ENCODE results near the gene RAB11FIP4. TPM values are rescaled to one million over a fixed set of nuclear protein-coding genes. Genes with fewer than 3 reads are reported as not detected.
"Not testable (repeated sequence)": the region's sequence is repeated elsewhere in the genome, so short reads cannot be mapped to it uniquely, and the experiment has no call there.

RAB11FIP4 gene
- total and polyA plus RNA-seq, 8 donors, result 4.7 to 121 (median 11.7) TPM

- no peaks in the 10 kb centered on the region for H3K9me3 ChIP-seq
- H3K4me3 ChIP-seq, result no peak overlapping the region
- H3K4me1 ChIP-seq, result peaks cover 0 to 11% (median 0%) of the 10 kb centered on the region in 4 donors
- peaks cover 0 to 48% (median 36%) of the 10 kb centered on the region in 4 donors for H3K36me3 ChIP-seq
- intact Hi-C loops (cut with DNase I; ENCODE audit: low total_unique reads), result no loop called here
- no peak for DNase-seq
- H3K27ac ChIP-seq, result no peak overlapping the region
- TF ChIP-seq EP300 (IDR thresholded peaks at IDR 0.05) (no peak), POLR2A (IDR thresholded peaks at IDR 0.05) (no peak), CTCF (IDR thresholded peaks at IDR 0.05) (no peak), POLR2AphosphoS5 (IDR thresholded peaks at IDR 0.05) (no peak)
- 89 to 95% (median 94%) methylated on average over 2 of the region's 2 CpGs for WGBS, 5 donors
- H3K27me3 ChIP-seq, result no peaks in the 10 kb centered on the region
Observed at GRCh38 chr17:31374503-31374902, 17.0 kb upstream of the RAB11FIP4 start.

GRCh38 chr17:31378638-31379037 lies 12.8 kb upstream of the RAB11FIP4 start:
- intact Hi-C loops (cut with DNase I; ENCODE audit: low total_unique reads), result no loop called here
- H3K4me1 ChIP-seq, result peaks cover 0 to 1% (median 0%) of the 10 kb centered on the region in 4 donors
- TF ChIP-seq POLR2A (IDR thresholded peaks at IDR 0.05), result no peak
- no peak for TF ChIP-seq EP300 (IDR thresholded peaks at IDR 0.05)
- no peak for TF ChIP-seq CTCF (IDR thresholded peaks at IDR 0.05)
- TF ChIP-seq POLR2AphosphoS5 (IDR thresholded peaks at IDR 0.05), result no peak

GRCh38 chr17:31379597-31380205 lies 11.8 kb upstream of the RAB11FIP4 start:
- intact Hi-C loops (cut with DNase I; ENCODE audit: low total_unique reads), result no loop called here
- H3K4me1 ChIP-seq, result no peaks in the 10 kb centered on the region
- WGBS, 5 donors, result 94 to 100% (median 99%) methylated on average over 1 of the region's 1 CpG

More at GRCh38 chr17:31378638-31379037, 12.8 kb upstream of the RAB11FIP4 start:
- no peaks in the 10 kb centered on the region for H3K9me3 ChIP-seq
- H3K4me3 ChIP-seq, result no peak overlapping the region
- H3K27ac ChIP-seq, result no peak overlapping the region
- no peaks in the 10 kb centered on the region for H3K27me3 ChIP-seq
- H3K36me3 ChIP-seq, result peaks cover 5 to 50% (median 39%) of the 10 kb centered on the region in 4 donors
- no peak for DNase-seq

GRCh38 chr17:31381165-31381668 lies 10.3 kb upstream of the RAB11FIP4 start:
- DNase-seq, result no peak
- intact Hi-C loops (cut with DNase I; ENCODE audit: low total_unique reads), result no loop called here
- H3K36me3 ChIP-seq, result peaks cover 5 to 39% (median 22%) of the 10 kb centered on the region in 4 donors
- H3K4me1 ChIP-seq, result no peaks in the 10 kb centered on the region
- H3K4me3 ChIP-seq, result no peak overlapping the region
- no peaks in the 10 kb centered on the region for H3K27me3 ChIP-seq
- H3K9me3 ChIP-seq, result no peaks in the 10 kb centered on the region
- TF ChIP-seq CTCF (IDR thresholded peaks at IDR 0.05), result no peak
- TF ChIP-seq EP300 (IDR thresholded peaks at IDR 0.05), result no peak
- no peak for TF ChIP-seq POLR2AphosphoS5 (IDR thresholded peaks at IDR 0.05)
- no peak for TF ChIP-seq POLR2A (IDR thresholded peaks at IDR 0.05)
- no peak overlapping the region for H3K27ac ChIP-seq

More at GRCh38 chr17:31379597-31380205, 11.8 kb upstream of the RAB11FIP4 start:
- Histone ChIP-seq H3K36me3 (peaks cover 5 to 40% (median 28%) of the 10 kb centered on the region in 4 donors), H3K27me3 (no peaks in the 10 kb centered on the region), H3K9me3 (no peaks in the 10 kb centered on the region), H3K4me3 (no peak overlapping the region), H3K27ac (no peak overlapping the region)
- no peak for DNase-seq
- TF ChIP-seq POLR2A (IDR thresholded peaks at IDR 0.05), result no peak
- TF ChIP-seq CTCF (IDR thresholded peaks at IDR 0.05), result no peak
- no peak for TF ChIP-seq EP300 (IDR thresholded peaks at IDR 0.05)
- no peak for TF ChIP-seq POLR2AphosphoS5 (IDR thresholded peaks at IDR 0.05)

- 91 to 97% (median 95%) methylated on average over 11 of the region's 11 CpGs for WGBS, 5 donors
- peaks cover 5 to 27% (median 13%) of the 10 kb centered on the region in 4 donors for H3K36me3 ChIP-seq
- H3K27ac ChIP-seq; DNase-seq; H3K9me3 ChIP-seq; H3K4me3 ChIP-seq; H3K27me3 ChIP-seq; H3K4me1 ChIP-seq; intact Hi-C loops (cut with DNase I; ENCODE audit: low total_unique reads): not testable (repeated sequence)
Observed at GRCh38 chr17:31382668-31383275, 8.7 kb upstream of the RAB11FIP4 start.

GRCh38 chr17:31383488-31383887 lies 8.0 kb upstream of the RAB11FIP4 start:
- 93 to 96% (median 95%) methylated on average over 6 of the region's 6 CpGs for WGBS, 5 donors
- DNase-seq; H3K27ac ChIP-seq; H3K9me3 ChIP-seq; H3K27me3 ChIP-seq; H3K4me3 ChIP-seq; intact Hi-C loops (cut with DNase I; ENCODE audit: low total_unique reads); H3K4me1 ChIP-seq: not testable (repeated sequence)
- H3K36me3 ChIP-seq, result peaks cover 5 to 20% (median 13%) of the 10 kb centered on the region in 4 donors

All from stomach (tissue), 9 donors.